Medulla oblongata (tissue), 1 donor: Measurements from ENCODE around the gene SLC52A3.
"Not testable (repeated sequence)": the region's sequence is repeated elsewhere in the genome, so short reads cannot be mapped to it uniquely, and the experiment has no call there.

Experiments
- DNase-seq: peaks from one replicate; pipeline ENCODE4 v3.0.0-alpha.2; 2015; ENCODE audit errors: extremely low spot score

Gene SLC52A3

GRCh38 chr20:728256-728944 is 39.9 kb downstream of the SLC52A3 start:
- DNase-seq, result no peak

GRCh38 chr20:726160-726559 is 42.1 kb downstream of the SLC52A3 start:
- DNase-seq, result no peak

GRCh38 chr20:725491-725890 is 42.8 kb downstream of the SLC52A3 start:
- no peak for DNase-seq

- not testable (repeated sequence) for DNase-seq
Observed at GRCh38 chr20:724797-725196, 43.5 kb downstream of the SLC52A3 start.

GRCh38 chr20:723756-724155 is 44.5 kb downstream of the SLC52A3 start:
- no peak for DNase-seq

- no peak for DNase-seq
Observed at GRCh38 chr20:722822-723644, 45.3 kb downstream of the SLC52A3 start.

- DNase-seq, result no peak
Observed at GRCh38 chr20:721876-722275, 46.4 kb downstream of the SLC52A3 start.

- DNase-seq, result no peak
Observed at GRCh38 chr20:719816-720215, 48.5 kb downstream of the SLC52A3 start.

GRCh38 chr20:719068-719467 is 49.2 kb downstream of the SLC52A3 start:
- DNase-seq, result no peak

- DNase-seq, result no peak
Observed at GRCh38 chr20:717832-718231, 50.5 kb downstream of the SLC52A3 start.

GRCh38 chr20:717271-717670 is 51.0 kb downstream of the SLC52A3 start:
- no peak for DNase-seq

GRCh38 chr20:714453-714852 is 53.8 kb downstream of the SLC52A3 start:
- DNase-seq, result no peak

GRCh38 chr20:711576-711975 is 56.7 kb downstream of the SLC52A3 start:
- no peak for DNase-seq

GRCh38 chr20:710780-711450 is 57.4 kb downstream of the SLC52A3 start:
- DNase-seq, result no peak
